GM12875 (cell line): Measurements from ENCODE around the gene CLIP3.

Experiments used
- H3K4me3 ChIP-seq: one replicate; pipeline ENCODE4 v1.5.1; 2011; ENCODE audit warnings: low read depth, low read length, control low read depth
- CTCF ChIP-seq: IDR thresholded peaks from 2 replicates; pipeline ENCODE4 v1.5.1; 2011; ENCODE audit warnings: low read depth, mild to moderate bottlenecking, control low read depth, inconsistent platforms, low read length, moderate library complexity, borderline replicate concordance; ENCODE audit not compliant: insufficient read depth

CLIP3 gene

GRCh38 chr19:36014012-36014924, 18.4 kb downstream of the CLIP3 start, which contains the start of gene ALKBH6:
TSS of gene ALKBH6 (minus strand) at chr19:36014213. CDS start at chr19:36013397, 816 bp downstream.
- H3K4me3 ChIP-seq, result peak within 1 kb of the TSS; percentile 78
- no peak for TF ChIP-seq CTCF

GRCh38 chr19:36013280-36014011, 19.2 kb downstream of the CLIP3 start:
- H3K4me3 ChIP-seq, result peak overlapping the region; percentile 78

GRCh38 chr19:36010402-36010801, 22.3 kb downstream of the CLIP3 start:
- no peak for TF ChIP-seq CTCF
- H3K4me3 ChIP-seq, result no peak overlapping the region

More at GRCh38 chr19:36013280-36014011, 19.2 kb downstream of the CLIP3 start:
- TF ChIP-seq CTCF, result no peak

GRCh38 chr19:36009633-36010379, 22.9 kb downstream of the CLIP3 start:
- H3K4me3 ChIP-seq, result no peak overlapping the region
- TF ChIP-seq CTCF, result no peak

GRCh38 chr19:36009220-36009619, 23.5 kb downstream of the CLIP3 start:
- no peak for TF ChIP-seq CTCF
- peak overlapping the region; percentile 35 for H3K4me3 ChIP-seq

GRCh38 chr19:36008336-36008978, 24.2 kb downstream of the CLIP3 start, which contains the start of gene SYNE4:
TSS of gene SYNE4 (minus strand) at chr19:36008813. CDS start at chr19:36008681, 132 bp downstream.
- TF ChIP-seq CTCF, result no peak
- H3K4me3 ChIP-seq, result peak within 1 kb of the TSS; percentile 35
